Upper lobe of left lung (tissue), 4 donors: ENCODE data around the gene NIM1K.

ENCODE experiments used
- EP300 ChIP-seq, 4 donors: sonication (generic); formaldehyde crosslinking; IDR thresholded peaks; one replicate each; pipeline ENCODE4 v1.5.1; 2017; ENCODE audit warnings: antibody characterized with exemption in 4 of 4, control low read depth in 2 of 4
- POLR2AphosphoS5 ChIP-seq, 2 donors: sonication (generic); formaldehyde crosslinking; IDR thresholded peaks; one replicate each; pipeline ENCODE4 v1.5.1; 2017; ENCODE audit warnings: antibody characterized with exemption in 2 of 2
- TF ChIP-seq, protein P1 (sequence below), 6 experiments: fragments of 450-650 bp in 4 of 6; fragments of 200-600 bp in 2 of 6; sonication (generic) in 2 of 6; IDR thresholded peaks; one replicate each; pipeline ENCODE4 v1.5.1; 2016 to 2019; ENCODE audit warnings: antibody characterized with exemption in 6 of 6

DNA sequence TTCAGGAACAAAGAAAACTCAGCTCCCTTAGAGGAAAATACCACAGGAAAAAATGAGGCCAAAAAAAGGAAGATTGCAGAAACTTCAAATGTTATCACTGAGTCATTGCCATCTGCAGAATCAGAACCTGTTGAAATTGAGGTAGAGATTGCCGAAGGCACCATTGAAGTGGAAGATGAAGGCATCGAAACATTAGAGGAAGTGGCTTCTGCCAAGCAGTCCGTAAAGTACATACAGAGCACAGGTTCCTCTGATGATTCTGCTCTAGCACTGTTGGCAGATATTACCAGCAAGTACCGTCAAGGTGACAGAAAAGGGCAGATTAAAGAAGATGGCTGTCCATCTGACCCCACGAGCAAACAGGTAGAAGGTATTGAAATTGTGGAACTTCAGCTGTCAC lies 30.8 kb upstream of the NIM1K start:
- TF ChIP-seq, protein P1, sequence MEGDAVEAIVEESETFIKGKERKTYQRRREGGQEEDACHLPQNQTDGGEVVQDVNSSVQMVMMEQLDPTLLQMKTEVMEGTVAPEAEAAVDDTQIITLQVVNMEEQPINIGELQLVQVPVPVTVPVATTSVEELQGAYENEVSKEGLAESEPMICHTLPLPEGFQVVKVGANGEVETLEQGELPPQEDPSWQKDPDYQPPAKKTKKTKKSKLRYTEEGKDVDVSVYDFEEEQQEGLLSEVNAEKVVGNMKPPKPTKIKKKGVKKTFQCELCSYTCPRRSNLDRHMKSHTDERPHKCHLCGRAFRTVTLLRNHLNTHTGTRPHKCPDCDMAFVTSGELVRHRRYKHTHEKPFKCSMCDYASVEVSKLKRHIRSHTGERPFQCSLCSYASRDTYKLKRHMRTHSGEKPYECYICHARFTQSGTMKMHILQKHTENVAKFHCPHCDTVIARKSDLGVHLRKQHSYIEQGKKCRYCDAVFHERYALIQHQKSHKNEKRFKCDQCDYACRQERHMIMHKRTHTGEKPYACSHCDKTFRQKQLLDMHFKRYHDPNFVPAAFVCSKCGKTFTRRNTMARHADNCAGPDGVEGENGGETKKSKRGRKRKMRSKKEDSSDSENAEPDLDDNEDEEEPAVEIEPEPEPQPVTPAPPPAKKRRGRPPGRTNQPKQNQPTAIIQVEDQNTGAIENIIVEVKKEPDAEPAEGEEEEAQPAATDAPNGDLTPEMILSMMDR (IDR thresholded peaks at IDR 0.05) = no peak
- TF ChIP-seq POLR2AphosphoS5 (IDR thresholded peaks at IDR 0.05) (no peak), EP300 (IDR thresholded peaks at IDR 0.05) (no peak)
